ENCODE measurements around the gene KCNH3. TPM values are rescaled to one million over a fixed set of nuclear protein-coding genes. Genes with fewer than 3 reads are reported as not detected.
A peak's percentile ranks its signal among the peaks of the same experiment; 100 is the strongest.

The KCNH3 gene
- total and polyA plus RNA-seq, 2 of the 13 experiments (the other 11 are each of a cell fraction or from before 2014, with no cell fraction given): 0.01 to 0.07 TPM

DNA sequence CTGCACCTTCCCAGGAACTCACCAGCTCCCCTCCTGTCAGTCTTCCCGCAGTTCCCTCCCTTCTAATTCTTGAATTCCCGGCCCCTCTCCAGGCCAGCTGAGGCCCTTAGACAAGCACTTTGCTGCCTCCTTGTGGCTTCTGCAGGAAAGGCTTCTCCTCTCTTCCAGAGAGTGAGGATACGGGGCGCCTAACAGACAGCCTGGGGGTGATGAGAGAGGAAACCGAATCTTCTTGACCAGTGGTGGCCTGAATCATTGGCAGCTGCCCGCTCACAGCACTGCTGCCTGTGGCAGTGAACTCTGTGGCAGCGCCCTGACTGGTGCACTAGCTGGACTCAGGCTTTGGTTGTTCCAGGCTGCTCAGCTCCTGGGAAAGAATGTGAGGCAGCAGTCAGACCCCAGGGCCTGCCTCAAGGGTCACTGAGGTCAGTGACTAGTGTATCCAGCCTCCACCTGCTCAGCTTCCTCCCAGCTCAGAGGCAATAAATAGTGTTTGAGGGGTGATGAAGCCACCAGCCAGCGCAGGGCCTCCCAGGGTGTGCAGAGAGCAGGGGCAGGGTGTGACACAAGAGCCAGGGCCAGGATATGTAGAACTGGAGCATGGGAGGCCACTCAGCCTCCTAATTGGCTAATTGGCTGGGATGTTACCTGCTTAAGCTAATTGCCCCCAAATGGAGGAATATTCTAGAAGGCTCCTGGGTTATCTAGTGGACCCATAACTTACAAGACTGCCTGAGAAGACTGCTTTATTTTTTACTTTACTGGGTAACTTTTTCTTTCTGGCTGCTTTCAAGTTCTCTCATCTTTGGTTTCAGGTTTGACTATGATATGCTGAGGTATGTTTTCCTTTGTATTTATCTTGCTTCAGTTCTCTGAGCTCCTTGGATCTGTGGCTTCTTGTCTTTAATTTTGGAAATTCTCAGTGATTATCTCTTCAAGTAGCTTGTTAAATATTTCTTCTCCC lies 42.0 kb downstream of the KCNH3 start (continued):
- TF ChIP-seq NR1H2 (CRISPR knock-in tag; IDR thresholded peaks at IDR 0.05; ENCODE audit: borderline replicate concordance, low read depth) (no peak), NKX3-1 (CRISPR knock-in tag; IDR thresholded peaks at IDR 0.05) (no peak), ZNF850 (CRISPR knock-in tag; conservative IDR thresholded peaks at IDR 0.05) (no peak), XRCC5 (optimal IDR thresholded peaks at IDR 0.05; ENCODE audit: low read length) (peak; percentile 85), ZNF124 (CRISPR knock-in tag; IDR thresholded peaks at IDR 0.05) (no peak), ZNF841 (CRISPR knock-in tag; IDR thresholded peaks at IDR 0.05; ENCODE audit: borderline replicate concordance) (no peak), KAT8 (CRISPR knock-in tag; IDR thresholded peaks at IDR 0.05) (no peak), SIX4 (CRISPR knock-in tag; IDR thresholded peaks at IDR 0.05) (no peak), ZNF878 (CRISPR knock-in tag; IDR thresholded peaks at IDR 0.05) (no peak), ZNF780A (CRISPR knock-in tag; IDR thresholded peaks at IDR 0.05) (no peak), ZBTB8A (CRISPR knock-in tag; IDR thresholded peaks at IDR 0.05; ENCODE audit: borderline replicate concordance, low read depth) (no peak), NBN (conservative IDR thresholded peaks at IDR 0.05) (no peak), HOXD1 (CRISPR knock-in tag; IDR thresholded peaks at IDR 0.05) (no peak), ELF4 (CRISPR knock-in tag; IDR thresholded peaks at IDR 0.05; ENCODE audit: borderline replicate concordance) (no peak), ZNF292 (CRISPR knock-in tag; IDR thresholded peaks at IDR 0.05; ENCODE audit: borderline replicate concordance, low read depth) (no peak), ZNF331 (CRISPR knock-in tag; IDR thresholded peaks at IDR 0.05) (0 out of 2 replicates have a peak, but pooled peaks have one; percentile 20)
- TF ChIP-seq, protein P1, sequence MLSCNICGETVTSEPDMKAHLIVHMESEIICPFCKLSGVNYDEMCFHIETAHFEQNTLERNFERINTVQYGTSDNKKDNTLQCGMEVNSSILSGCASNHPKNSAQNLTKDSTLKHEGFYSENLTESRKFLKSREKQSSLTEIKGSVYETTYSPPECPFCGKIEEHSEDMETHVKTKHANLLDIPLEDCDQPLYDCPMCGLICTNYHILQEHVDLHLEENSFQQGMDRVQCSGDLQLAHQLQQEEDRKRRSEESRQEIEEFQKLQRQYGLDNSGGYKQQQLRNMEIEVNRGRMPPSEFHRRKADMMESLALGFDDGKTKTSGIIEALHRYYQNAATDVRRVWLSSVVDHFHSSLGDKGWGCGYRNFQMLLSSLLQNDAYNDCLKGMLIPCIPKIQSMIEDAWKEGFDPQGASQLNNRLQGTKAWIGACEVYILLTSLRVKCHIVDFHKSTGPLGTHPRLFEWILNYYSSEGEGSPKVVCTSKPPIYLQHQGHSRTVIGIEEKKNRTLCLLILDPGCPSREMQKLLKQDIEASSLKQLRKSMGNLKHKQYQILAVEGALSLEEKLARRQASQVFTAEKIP (CRISPR knock-in tag; IDR thresholded peaks at IDR 0.05; ENCODE audit: borderline replicate concordance): no peak
- TF ChIP-seq, protein P2, sequence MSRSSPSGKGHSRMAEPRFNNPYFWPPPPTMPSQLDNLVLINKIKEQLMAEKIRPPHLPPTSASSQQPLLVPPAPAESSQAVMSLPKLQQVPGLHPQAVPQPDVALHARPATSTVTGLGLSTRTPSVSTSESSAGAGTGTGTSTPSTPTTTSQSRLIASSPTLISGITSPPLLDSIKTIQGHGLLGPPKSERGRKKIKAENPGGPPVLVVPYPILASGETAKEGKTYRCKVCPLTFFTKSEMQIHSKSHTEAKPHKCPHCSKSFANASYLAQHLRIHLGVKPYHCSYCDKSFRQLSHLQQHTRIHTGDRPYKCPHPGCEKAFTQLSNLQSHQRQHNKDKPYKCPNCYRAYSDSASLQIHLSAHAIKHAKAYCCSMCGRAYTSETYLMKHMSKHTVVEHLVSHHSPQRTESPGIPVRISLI (CRISPR knock-in tag; IDR thresholded peaks at IDR 0.05; ENCODE audit: borderline replicate concordance): no peak
- TF ChIP-seq, protein P3, sequence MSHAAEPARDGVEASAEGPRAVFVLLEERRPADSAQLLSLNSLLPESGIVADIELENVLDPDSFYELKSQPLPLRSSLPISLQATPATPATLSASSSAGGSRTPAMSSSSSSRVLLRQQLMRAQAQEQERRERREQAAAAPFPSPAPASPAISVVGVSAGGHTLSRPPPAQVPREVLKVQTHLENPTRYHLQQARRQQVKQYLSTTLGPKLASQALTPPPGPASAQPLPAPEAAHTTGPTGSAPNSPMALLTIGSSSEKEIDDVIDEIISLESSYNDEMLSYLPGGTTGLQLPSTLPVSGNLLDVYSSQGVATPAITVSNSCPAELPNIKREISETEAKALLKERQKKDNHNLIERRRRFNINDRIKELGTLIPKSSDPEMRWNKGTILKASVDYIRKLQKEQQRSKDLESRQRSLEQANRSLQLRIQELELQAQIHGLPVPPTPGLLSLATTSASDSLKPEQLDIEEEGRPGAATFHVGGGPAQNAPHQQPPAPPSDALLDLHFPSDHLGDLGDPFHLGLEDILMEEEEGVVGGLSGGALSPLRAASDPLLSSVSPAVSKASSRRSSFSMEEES (CRISPR knock-in tag; IDR thresholded peaks at IDR 0.05): no peak
- TF ChIP-seq, protein P4, sequence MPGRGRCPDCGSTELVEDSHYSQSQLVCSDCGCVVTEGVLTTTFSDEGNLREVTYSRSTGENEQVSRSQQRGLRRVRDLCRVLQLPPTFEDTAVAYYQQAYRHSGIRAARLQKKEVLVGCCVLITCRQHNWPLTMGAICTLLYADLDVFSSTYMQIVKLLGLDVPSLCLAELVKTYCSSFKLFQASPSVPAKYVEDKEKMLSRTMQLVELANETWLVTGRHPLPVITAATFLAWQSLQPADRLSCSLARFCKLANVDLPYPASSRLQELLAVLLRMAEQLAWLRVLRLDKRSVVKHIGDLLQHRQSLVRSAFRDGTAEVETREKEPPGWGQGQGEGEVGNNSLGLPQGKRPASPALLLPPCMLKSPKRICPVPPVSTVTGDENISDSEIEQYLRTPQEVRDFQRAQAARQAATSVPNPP (CRISPR knock-in tag; IDR thresholded peaks at IDR 0.05): no peak
- TF ChIP-seq, protein P5, sequence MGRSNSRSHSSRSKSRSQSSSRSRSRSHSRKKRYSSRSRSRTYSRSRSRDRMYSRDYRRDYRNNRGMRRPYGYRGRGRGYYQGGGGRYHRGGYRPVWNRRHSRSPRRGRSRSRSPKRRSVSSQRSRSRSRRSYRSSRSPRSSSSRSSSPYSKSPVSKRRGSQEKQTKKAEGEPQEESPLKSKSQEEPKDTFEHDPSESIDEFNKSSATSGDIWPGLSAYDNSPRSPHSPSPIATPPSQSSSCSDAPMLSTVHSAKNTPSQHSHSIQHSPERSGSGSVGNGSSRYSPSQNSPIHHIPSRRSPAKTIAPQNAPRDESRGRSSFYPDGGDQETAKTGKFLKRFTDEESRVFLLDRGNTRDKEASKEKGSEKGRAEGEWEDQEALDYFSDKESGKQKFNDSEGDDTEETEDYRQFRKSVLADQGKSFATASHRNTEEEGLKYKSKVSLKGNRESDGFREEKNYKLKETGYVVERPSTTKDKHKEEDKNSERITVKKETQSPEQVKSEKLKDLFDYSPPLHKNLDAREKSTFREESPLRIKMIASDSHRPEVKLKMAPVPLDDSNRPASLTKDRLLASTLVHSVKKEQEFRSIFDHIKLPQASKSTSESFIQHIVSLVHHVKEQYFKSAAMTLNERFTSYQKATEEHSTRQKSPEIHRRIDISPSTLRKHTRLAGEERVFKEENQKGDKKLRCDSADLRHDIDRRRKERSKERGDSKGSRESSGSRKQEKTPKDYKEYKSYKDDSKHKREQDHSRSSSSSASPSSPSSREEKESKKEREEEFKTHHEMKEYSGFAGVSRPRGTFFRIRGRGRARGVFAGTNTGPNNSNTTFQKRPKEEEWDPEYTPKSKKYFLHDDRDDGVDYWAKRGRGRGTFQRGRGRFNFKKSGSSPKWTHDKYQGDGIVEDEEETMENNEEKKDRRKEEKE (IDR thresholded peaks at IDR 0.05): no peak

Data from HepG2 (cell line).